Measurements from ENCODE around the gene FBXL7.
"Not testable (repeated sequence)": the region's sequence is repeated elsewhere in the genome, so short reads cannot be mapped to it uniquely, and the experiment has no call there.

FBXL7 gene

GRCh38 chr5:15835514-15835913 lies 335.5 kb downstream of the FBXL7 start:
- no peak for DNase-seq

- DNase-seq = no peak
These were observed 337.7 kb downstream of the FBXL7 start for GRCh38 chr5:15837551-15838289.

GRCh38 chr5:15844253-15844652 lies 344.3 kb downstream of the FBXL7 start:
- DNase-seq = no peak

- DNase-seq = no peak
These were observed 344.9 kb downstream of the FBXL7 start for GRCh38 chr5:15844871-15845270.

- DNase-seq = no peak
These were observed 350.6 kb downstream of the FBXL7 start for GRCh38 chr5:15850536-15850935.

- no peak for DNase-seq
These were observed 351.0 kb downstream of the FBXL7 start for GRCh38 chr5:15850939-15851341.

GRCh38 chr5:15852217-15852616 lies 352.2 kb downstream of the FBXL7 start:
- DNase-seq = no peak

GRCh38 chr5:15852949-15853348 lies 353.0 kb downstream of the FBXL7 start:
- DNase-seq = no peak

GRCh38 chr5:15858326-15858725 lies 358.3 kb downstream of the FBXL7 start:
- no peak for DNase-seq

- no peak for DNase-seq
These were observed 364.7 kb downstream of the FBXL7 start for GRCh38 chr5:15864536-15865215.

- not testable (repeated sequence) for DNase-seq
These were observed 372.3 kb downstream of the FBXL7 start for GRCh38 chr5:15872259-15872658.

GRCh38 chr5:15877914-15878313 lies 377.9 kb downstream of the FBXL7 start:
- no peak for DNase-seq

- no peak for DNase-seq
These were observed 380.2 kb downstream of the FBXL7 start for GRCh38 chr5:15880201-15880600.

GRCh38 chr5:15885156-15885555 lies 385.2 kb downstream of the FBXL7 start:
- DNase-seq = no peak

- no peak for DNase-seq
These were observed 386.2 kb downstream of the FBXL7 start for GRCh38 chr5:15886156-15886555.

GRCh38 chr5:15887093-15887492 lies 387.1 kb downstream of the FBXL7 start:
- DNase-seq = no peak

- no peak for DNase-seq
These were observed 389.0 kb downstream of the FBXL7 start for GRCh38 chr5:15889001-15889400.

GRCh38 chr5:15893866-15894265 lies 393.9 kb downstream of the FBXL7 start:
- DNase-seq = no peak

GRCh38 chr5:15897656-15898055 lies 397.7 kb downstream of the FBXL7 start:
- no peak for DNase-seq

GRCh38 chr5:15898641-15899040 lies 398.7 kb downstream of the FBXL7 start:
- no peak for DNase-seq

- DNase-seq = no peak
These were observed 399.5 kb downstream of the FBXL7 start for GRCh38 chr5:15899481-15899880.

- DNase-seq = no peak
These were observed 401.2 kb downstream of the FBXL7 start for GRCh38 chr5:15901151-15901550.

GRCh38 chr5:15902066-15902465 lies 402.1 kb downstream of the FBXL7 start:
- no peak for DNase-seq
